PC-9 (cell line): ENCODE measurements around the gene HSPA5.
"Not testable (repeated sequence)": the region's sequence is repeated elsewhere in the genome, so short reads cannot be mapped to it uniquely, and the experiment has no call there.

ENCODE experiments used
- EZH2 ChIP-seq: fragments of 200-600 bp; sonication (generic); IDR thresholded peaks from 2 replicates; pipeline ENCODE4 v1.8.0; 2017; ENCODE audit warnings: antibody characterized with exemption, low read depth
- TF ChIP-seq, protein P1 (sequence below): fragments of 200-600 bp; sonication (generic); conservative IDR thresholded peaks from 2 replicates; pipeline ENCODE4 v1.6.1; 2017; ENCODE audit warnings: mixed run types, antibody characterized with exemption, mild to moderate bottlenecking, moderate library complexity

DNA sequence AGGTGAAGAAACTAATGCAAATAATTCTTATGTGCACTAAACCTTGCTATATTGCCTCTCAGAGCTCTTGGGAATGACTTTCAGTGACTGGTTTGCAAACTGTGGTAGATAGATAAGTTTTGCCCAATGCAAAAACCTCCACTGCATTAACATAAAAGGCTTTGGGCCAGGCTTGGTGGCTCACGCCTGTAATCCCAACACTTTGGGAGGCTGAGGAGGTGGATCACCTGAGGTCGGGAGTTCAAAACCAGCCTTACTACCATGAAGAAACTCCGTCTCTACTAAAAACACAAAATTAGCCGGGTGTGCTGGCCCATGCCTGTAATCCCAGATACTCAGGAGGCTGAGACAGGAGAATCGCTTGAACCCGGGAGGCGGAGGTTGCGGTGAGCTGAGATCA is 7.0 kb downstream of the HSPA5 start:
- TF ChIP-seq, protein P1, sequence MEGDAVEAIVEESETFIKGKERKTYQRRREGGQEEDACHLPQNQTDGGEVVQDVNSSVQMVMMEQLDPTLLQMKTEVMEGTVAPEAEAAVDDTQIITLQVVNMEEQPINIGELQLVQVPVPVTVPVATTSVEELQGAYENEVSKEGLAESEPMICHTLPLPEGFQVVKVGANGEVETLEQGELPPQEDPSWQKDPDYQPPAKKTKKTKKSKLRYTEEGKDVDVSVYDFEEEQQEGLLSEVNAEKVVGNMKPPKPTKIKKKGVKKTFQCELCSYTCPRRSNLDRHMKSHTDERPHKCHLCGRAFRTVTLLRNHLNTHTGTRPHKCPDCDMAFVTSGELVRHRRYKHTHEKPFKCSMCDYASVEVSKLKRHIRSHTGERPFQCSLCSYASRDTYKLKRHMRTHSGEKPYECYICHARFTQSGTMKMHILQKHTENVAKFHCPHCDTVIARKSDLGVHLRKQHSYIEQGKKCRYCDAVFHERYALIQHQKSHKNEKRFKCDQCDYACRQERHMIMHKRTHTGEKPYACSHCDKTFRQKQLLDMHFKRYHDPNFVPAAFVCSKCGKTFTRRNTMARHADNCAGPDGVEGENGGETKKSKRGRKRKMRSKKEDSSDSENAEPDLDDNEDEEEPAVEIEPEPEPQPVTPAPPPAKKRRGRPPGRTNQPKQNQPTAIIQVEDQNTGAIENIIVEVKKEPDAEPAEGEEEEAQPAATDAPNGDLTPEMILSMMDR = not testable (repeated sequence)
- not testable (repeated sequence) for TF ChIP-seq EZH2
